ENCODE results near the gene CAST.
"Not testable (repeated sequence)": the region's sequence is repeated elsewhere in the genome, so short reads cannot be mapped to it uniquely, and the experiment has no call there.

The CAST gene

DNA sequence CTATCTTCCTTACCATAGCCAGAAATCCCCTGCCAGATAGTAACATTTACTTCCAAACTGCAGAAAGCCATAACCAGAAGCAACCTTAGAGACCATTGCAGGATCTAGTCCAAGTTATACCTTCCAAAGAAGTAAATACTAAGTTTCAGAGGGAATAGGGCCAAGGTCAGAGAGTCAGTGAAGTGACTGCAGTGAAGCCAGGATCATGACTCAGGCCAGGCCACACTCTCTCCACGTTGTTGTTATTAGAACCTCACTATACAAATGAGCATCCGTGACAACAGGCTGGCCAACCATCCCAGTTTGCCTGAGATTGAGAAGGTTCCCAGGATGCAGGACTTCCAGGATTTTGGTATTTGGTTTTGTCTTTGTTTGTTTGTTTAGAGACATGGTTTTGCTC, 134.3 kb downstream of the CAST start:
- DNase-seq (no peak), ATAC-seq (no peak)
- H3K36me3 Mint-ChIP-seq (ENCODE audit: low read depth) = peaks cover 81% of the 10 kb centered on the region
- no peak overlapping the region for H3K4me3 Mint-ChIP-seq
- no peaks in the 10 kb centered on the region for H3K27me3 Mint-ChIP-seq
- peaks cover 33% of the 10 kb centered on the region for H3K4me1 Mint-ChIP-seq
- H3K9me3 Mint-ChIP-seq = no peaks in the 10 kb centered on the region
- H3K27ac Mint-ChIP-seq = peak overlapping the region; percentile 7

DNA sequence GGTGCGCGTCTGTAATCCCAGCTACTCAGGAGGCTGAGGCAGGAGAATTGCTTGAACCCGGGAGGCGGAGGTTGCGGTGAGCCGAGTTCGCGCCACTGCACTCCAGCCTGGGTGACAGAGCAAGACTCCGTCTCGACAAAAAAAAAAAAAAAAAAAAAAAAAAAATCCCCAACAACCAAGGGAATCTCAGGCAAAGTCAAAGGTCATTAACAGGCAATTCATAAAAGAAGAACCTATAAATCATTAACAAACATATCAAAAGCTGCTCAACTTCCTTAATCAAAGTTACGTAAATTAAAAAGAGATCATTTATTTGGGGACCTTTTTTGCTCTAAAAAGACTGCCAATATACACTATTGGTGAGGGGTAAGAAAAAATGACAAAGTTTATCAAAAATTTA, 139.5 kb downstream of the CAST start:
- Mint-ChIP-seq H3K36me3 (ENCODE audit: low read depth) (peaks cover 71% of the 10 kb centered on the region), H3K4me1 (peaks cover 50% of the 10 kb centered on the region)
- not testable (repeated sequence) for H3K27me3 Mint-ChIP-seq, ATAC-seq, DNase-seq, H3K4me3 Mint-ChIP-seq, H3K9me3 Mint-ChIP-seq, H3K27ac Mint-ChIP-seq

DNA sequence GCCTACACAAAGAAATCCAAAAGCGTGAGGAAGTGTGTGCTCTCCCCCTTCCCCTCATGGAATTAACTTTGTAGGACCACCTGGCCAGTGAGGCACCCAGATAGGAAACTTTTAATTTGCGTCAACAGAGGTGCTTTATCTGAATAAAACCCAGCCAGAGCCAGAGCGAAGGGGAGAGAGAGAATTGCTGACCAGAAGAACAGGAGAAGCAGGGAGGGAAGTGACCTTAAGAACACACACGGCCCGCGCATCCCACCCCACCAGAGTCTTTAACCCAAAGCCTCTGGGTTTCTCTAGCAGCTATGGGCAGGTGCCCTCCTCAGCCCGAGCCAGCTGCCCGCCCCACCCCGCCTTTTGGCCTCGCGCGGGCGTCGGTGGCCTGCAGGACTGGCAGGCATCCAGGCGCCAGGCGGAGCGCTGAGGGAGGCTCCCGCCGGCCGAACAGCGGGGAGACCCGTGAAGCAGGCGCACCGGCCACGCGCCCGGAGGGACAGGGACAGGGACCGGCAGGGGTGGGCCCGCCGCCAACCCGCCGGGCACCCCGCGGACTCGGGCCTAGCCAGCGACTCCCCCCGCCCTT, 145.0 kb downstream of the CAST start:
- peak; percentile 55 for DNase-seq
- H3K4me3 Mint-ChIP-seq = peak overlapping the region; percentile 93
- ATAC-seq = peak; percentile 18
- H3K27ac Mint-ChIP-seq = peak overlapping the region; percentile 96
- peaks cover 27% of the 10 kb centered on the region for H3K36me3 Mint-ChIP-seq (ENCODE audit: low read depth)
- H3K4me1 Mint-ChIP-seq = peaks cover 73% of the 10 kb centered on the region
- no peaks in the 10 kb centered on the region for H3K27me3 Mint-ChIP-seq
- no peaks in the 10 kb centered on the region for H3K9me3 Mint-ChIP-seq

DNA sequence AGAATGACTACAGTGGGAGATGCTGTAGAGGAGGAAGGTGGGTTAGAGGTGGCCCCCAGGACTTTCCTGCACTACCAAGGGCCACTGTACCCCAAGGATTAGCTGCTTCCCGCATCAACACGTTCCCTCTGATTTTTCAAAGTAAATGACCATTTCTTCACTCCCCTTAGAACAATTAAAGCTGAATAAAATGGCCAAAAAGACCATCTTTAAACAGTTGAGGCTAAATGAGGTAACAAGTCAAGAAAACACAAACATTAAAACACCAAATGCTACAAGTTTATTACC, 146.3 kb downstream of the CAST start:
- peak overlapping the region; percentile 99 for H3K27ac Mint-ChIP-seq
- no peaks in the 10 kb centered on the region for H3K27me3 Mint-ChIP-seq
- H3K4me1 Mint-ChIP-seq = peaks cover 69% of the 10 kb centered on the region
- no peaks in the 10 kb centered on the region for H3K9me3 Mint-ChIP-seq
- H3K4me3 Mint-ChIP-seq = peak overlapping the region; percentile 93
- H3K36me3 Mint-ChIP-seq (ENCODE audit: low read depth) = peaks cover 16% of the 10 kb centered on the region
- ATAC-seq = no peak
- no peak for DNase-seq

DNA sequence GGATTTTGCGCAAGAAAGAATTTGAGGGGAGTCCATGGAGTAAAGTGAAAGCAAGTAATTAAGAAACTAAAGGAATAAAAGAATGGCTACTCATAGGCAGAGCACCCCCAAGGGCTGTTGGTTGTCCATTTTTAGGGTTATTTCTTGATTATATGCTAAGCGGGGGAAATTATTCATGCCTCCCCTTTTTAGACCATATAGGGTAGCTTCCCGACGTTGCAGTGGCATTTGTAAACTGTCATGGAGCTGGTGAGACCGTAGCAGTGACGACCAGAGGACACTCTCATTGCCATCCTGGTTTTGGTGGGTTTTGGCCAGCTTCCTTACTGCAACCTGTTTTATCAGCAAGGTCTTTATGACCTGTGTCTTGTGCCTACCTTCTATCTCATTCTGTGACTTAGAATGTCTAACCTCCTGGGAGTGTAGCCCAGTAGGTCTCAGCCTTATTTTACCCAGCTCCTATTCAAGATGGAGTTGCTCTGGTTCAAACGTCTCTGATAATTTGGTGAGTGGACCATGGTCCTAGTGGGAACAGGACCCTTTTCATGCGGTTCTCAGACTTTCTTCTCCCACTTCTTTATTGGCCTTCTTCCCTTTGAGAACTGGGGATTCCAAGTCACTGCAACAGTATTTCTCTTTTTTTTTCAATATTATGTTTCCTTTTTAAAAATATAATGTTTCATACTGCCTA, 146.8 kb downstream of the CAST start:
- Mint-ChIP-seq H3K27ac (peak overlapping the region; percentile 99), H3K27me3 (no peaks in the 10 kb centered on the region), H3K4me3 (peak overlapping the region; percentile 93), H3K9me3 (no peaks in the 10 kb centered on the region), H3K4me1 (peaks cover 64% of the 10 kb centered on the region), H3K36me3 (ENCODE audit: low read depth) (peaks cover 10% of the 10 kb centered on the region)
- no peak for ATAC-seq
- no peak for DNase-seq

DNA sequence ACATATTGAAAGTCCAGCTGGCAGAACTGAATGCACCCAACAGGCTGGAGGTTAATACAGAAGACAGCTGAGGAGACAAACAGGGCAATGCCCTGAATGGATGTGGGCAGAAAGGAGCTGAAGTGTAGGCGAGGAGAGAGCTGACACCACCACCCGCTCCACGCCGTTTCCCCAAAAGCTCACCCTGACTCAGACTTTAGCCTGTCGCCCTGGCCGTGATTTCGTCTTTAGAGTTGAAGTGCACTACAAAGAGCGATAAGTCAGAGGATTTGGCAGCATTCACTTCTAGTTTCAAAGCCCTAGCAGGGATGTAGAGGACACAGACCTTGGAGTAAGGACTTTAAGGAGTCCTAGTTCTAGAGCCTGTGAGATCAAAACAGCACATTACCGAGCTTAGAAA, 147.7 kb downstream of the CAST start:
- Mint-ChIP-seq H3K4me3 (peak overlapping the region; percentile 7), H3K27ac (no peak overlapping the region), H3K4me1 (peaks cover 62% of the 10 kb centered on the region), H3K9me3 (no peaks in the 10 kb centered on the region), H3K36me3 (ENCODE audit: low read depth) (peaks cover 6% of the 10 kb centered on the region), H3K27me3 (no peaks in the 10 kb centered on the region)
- ATAC-seq (no peak), DNase-seq (peak; percentile 34)

DNA sequence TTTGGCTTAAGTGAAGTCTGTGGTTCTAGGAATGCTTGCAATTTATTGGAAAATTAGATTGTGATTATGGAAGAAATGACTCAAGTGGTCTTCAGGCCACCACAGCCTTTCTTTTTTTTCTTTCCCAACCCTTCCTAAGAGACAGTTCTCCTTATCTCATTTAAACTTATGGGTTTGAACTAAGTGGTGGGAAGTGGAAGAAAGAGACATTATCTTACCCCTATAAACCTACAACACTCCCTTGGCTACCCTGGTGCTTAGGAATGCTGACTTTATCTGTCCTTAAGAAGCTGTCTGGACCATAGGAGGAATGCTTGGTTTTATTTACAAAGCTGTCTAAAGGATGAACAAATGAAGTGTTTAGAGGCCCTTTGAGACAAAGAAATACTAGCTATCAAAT, 150.7 kb downstream of the CAST start:
- no peak for ATAC-seq
- Mint-ChIP-seq H3K9me3 (no peaks in the 10 kb centered on the region), H3K4me1 (peaks cover 68% of the 10 kb centered on the region), H3K27me3 (no peaks in the 10 kb centered on the region), H3K36me3 (ENCODE audit: low read depth) (no peaks in the 10 kb centered on the region), H3K4me3 (no peak overlapping the region), H3K27ac (no peak overlapping the region)
- no peak for DNase-seq

DNA sequence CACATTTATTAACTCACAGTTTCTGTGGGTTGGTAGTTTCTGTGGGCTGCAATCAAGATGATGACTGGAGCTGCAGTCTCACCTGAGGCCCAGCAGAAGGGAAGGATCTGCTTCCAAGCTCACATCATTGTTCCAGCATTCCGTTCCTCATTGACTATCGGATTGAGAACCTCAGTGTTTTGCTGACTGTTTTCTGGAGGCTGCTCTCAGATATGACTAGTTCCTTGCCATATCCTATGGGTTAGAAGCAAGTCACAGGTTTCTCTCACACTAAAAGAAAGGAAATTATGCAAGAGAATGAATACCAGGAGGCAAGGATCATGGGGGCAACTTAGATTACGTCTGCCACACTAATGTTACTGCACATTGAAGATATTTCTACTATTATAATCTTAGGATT, 151.9 kb downstream of the CAST start:
- DNase-seq (no peak), ATAC-seq (no peak)
- Mint-ChIP-seq H3K27ac (no peak overlapping the region), H3K4me3 (no peak overlapping the region), H3K27me3 (no peaks in the 10 kb centered on the region), H3K36me3 (ENCODE audit: low read depth) (no peaks in the 10 kb centered on the region), H3K4me1 (peaks cover 64% of the 10 kb centered on the region), H3K9me3 (no peaks in the 10 kb centered on the region)

DNA sequence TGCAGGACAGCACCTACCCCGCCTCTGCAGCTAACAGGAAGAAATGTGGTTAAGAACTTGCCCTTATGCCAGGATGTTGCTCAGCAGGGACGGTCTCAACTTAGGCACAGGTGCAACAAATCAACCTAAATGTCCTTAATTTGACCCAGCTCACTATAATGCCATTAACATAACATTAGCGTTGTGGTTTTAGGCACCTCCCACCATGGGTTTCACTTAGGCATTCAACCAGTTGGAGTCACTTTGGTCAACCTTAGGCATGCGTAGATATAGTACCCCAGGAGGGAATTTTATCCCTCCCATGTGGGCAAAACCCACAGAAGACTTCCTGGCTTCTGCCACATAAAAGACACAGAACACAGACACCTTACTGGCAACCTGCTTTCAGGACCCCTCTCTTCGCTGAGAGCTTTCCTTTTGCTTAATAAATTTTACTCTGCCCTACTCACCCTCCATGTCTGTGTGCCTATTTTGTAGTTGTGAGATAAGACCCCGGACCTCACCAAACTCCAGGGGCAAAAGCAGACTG, 154.3 kb downstream of the CAST start:
- no peaks in the 10 kb centered on the region for H3K9me3 Mint-ChIP-seq
- H3K27ac Mint-ChIP-seq = peak overlapping the region; percentile 83
- DNase-seq (peak; percentile 56), ATAC-seq (peak; percentile 94)
- no peaks in the 10 kb centered on the region for H3K27me3 Mint-ChIP-seq
- H3K4me1 Mint-ChIP-seq = peaks cover 68% of the 10 kb centered on the region
- H3K36me3 Mint-ChIP-seq (ENCODE audit: low read depth) = no peaks in the 10 kb centered on the region
- peak overlapping the region; percentile 80 for H3K4me3 Mint-ChIP-seq

DNA sequence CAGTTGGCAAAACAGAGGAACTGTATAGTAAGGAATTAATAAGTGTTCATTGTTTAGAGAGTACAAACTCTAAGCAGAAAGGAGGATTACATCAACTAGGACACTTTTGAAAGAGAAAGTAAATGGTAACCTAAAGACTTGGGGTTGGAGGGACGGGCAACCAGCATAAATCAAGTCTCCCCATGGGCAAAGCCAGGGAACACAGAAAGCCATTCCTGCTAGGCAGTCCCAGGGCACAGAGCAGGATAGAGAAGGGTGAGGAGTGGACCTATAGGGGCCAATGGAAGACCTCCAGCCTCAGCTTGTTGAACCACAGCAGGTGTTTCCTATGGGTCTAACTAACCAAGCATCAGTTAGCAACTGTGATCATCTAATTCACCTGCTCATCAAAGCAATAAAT, 154.8 kb downstream of the CAST start:
- Mint-ChIP-seq H3K4me1 (peaks cover 71% of the 10 kb centered on the region), H3K27ac (peak overlapping the region; percentile 83), H3K4me3 (peak overlapping the region; percentile 80), H3K36me3 (ENCODE audit: low read depth) (no peaks in the 10 kb centered on the region), H3K9me3 (no peaks in the 10 kb centered on the region), H3K27me3 (no peaks in the 10 kb centered on the region)
- ATAC-seq (peak; percentile 13), DNase-seq (no peak)

DNA sequence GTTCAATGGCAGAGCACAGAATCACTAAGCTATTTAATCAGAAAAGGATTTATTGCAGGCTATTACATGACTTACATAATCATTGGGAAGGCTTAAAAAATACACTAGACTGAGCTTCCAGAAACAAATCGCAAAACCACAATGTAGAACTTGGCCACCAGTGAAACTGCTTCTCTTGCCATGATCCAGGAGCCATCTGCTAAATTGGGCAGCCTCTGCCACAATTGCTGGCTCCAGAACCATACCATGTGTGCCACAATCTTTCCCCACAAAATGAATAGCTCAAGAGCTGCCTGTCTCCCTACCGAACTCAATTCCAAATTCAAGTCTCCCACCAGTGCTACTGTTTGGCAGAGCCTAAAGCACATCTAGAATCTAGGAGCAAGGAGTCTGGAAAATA, 155.3 kb downstream of the CAST start:
- Mint-ChIP-seq H3K27me3 (no peaks in the 10 kb centered on the region), H3K27ac (no peak overlapping the region), H3K4me3 (peak overlapping the region; percentile 80), H3K4me1 (peaks cover 74% of the 10 kb centered on the region), H3K36me3 (ENCODE audit: low read depth) (no peaks in the 10 kb centered on the region), H3K9me3 (no peaks in the 10 kb centered on the region)
- ATAC-seq = no peak
- DNase-seq = no peak

DNA sequence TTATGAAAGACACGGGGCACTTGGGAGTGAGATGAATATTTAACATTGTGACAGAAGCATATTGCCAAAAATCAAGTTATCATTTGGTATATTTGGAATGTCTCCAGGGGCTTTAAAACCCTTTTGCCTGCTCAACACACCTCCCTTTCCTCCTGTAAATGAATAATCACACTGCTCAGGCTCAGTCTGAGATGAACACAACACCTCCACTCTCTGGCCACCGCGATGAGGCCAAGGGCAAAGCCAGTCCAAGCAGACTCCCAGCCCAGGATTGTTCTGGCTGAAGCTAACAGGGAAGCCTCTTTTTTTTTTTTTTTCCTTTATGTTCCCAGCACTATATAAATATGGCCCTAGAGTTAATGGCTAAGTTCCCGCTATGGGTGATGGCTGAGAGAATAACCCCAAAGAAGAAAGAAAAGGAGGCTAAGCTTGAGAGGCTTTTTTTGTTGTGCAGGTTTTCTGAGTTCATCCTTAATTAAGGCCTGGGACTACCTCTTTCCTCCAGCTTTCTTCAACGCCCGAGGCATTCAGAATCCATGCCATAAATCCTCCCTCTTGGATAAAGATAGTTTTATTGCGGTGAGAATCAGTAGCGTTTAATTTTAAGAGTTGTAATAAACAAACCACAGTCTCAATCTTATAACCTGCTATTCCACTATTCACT, 156.1 kb downstream of the CAST start:
- Mint-ChIP-seq H3K27ac (no peak overlapping the region), H3K4me1 (peaks cover 73% of the 10 kb centered on the region), H3K9me3 (no peaks in the 10 kb centered on the region), H3K4me3 (no peak overlapping the region), H3K27me3 (no peaks in the 10 kb centered on the region), H3K36me3 (ENCODE audit: low read depth) (no peaks in the 10 kb centered on the region)
- ATAC-seq = no peak
- DNase-seq = no peak

DNA sequence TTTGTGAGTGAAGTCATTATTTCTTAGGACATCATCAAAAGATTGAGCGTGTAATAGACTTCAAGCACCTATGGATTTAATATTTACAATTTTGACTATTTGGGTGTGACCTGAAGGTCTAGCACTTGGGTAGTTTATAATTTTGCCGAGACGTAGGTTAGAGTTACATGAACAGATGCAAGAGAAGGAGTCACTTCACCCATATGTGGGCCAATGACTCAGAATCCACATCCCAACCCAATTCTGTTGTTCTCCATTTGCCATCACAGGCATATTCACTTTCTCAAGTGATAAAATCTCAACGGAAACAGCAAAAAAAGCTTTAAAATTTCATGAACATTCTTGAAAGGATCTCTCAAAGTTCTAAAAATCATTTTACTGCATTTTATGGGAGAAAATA, 157.6 kb downstream of the CAST start:
- Mint-ChIP-seq H3K4me3 (no peak overlapping the region), H3K36me3 (ENCODE audit: low read depth) (no peaks in the 10 kb centered on the region), H3K4me1 (peaks cover 79% of the 10 kb centered on the region), H3K9me3 (no peaks in the 10 kb centered on the region), H3K27me3 (no peaks in the 10 kb centered on the region), H3K27ac (no peak overlapping the region)
- DNase-seq (no peak), ATAC-seq (no peak)

DNA sequence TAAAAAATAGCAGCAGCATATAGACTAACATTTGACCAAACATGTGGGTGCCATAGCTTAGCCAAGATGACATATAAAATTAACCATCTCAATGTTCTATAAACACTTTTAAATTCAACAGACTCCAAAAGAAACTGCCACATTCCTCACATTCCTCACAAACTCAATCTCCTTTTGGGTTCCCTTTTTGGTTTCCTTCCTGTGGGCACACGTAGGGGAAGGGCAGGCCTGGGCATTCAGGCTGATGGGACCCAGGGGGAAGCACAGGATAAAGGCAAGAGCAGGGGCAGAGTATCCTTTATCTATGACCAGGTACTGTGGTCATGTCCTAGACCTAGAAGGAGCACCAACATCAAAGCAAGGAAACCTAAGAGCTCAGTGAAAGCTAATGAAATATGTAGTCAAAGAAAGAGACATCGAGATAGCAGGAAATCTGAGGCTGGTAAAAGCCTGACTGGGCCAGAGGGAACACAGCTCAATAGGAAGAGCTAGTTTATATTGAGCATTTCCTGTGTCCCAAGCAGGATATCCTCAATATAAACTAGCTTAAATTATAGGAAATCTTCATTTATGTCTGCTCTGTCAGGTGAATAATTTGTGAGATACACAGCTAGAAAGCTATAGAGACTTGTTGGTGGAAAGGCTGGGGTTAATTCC, 159.2 kb downstream of the CAST start:
- Mint-ChIP-seq H3K27ac (no peak overlapping the region), H3K9me3 (no peaks in the 10 kb centered on the region), H3K4me1 (peaks cover 68% of the 10 kb centered on the region), H3K36me3 (ENCODE audit: low read depth) (no peaks in the 10 kb centered on the region), H3K4me3 (no peak overlapping the region), H3K27me3 (no peaks in the 10 kb centered on the region)
- DNase-seq = no peak
- ATAC-seq = no peak

Measured in activated naive CD8-positive, alpha-beta T cell treated with anti-CD3 and anti-CD28 coated beads, Interleukin-2, amount 50 U/mL, for 24 hours (primary cell).